NCI-H1436 (cell line): ENCODE measurements around the gene TRIM14.
"Not testable (repeated sequence)": the region's sequence is repeated elsewhere in the genome, so short reads cannot be mapped to it uniquely, and the experiment has no call there.

Experiments
- DNase-seq: peaks from one replicate; lab custom pipeline; 2025; lab: John Stamatoyannopoulos, UW

The TRIM14 gene

DNA sequence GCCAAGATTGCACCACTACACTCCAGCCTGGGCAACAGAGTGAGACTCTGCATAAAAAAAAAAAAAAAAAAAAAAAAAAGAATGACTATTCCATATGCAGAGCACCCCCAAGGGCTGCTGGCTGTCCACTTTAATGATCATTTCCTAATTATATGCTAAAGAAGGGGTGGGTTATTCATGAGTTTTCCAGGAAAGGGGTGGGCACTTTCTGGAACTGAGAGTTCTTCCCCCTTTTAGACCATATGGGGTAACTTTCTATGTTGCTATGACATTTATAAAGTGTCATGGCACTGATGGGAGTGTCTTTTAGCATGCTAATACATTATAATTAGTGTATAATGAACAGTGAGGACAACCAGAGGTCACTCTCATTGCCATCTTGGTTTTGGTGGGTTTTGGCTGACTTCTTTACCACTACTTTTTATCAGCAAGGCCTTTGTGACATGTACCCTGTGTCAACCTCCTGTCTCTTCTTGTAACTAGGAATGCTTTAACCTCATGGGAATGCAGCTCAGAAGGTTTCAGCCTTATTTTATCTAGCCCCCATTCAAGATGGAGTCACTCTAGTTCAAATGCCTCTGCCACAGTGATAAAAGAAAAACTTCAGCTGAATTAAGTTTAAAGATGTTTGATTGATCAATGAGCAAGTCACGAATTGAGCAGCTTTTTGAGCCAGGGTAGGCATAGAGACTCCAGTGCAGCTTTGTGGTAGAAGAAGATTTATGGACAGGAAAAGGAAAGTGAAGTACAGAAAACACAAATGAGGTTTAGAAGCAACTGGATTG is 69.5 kb downstream of the TRIM14 start:
- DNase-seq, result no peak

DNA sequence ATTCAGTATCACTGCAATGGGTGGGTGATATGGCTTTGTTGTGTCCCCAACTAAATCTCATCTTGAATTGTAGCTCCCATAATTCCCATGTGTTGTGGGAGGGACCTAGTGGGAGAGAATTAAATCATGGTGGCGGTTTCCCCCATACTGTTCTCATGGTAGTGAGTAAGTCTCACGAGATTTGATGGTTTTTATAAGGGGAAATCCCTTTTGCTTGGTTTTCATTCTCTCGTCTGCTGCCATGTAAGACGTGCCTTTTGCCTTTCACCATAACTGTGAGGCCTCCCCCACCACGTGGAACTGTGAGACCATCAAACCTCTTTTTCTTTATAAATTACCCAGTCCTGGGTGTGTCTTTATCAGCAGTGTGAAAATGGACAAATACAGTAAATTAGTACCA is 72.0 kb downstream of the TRIM14 start:
- no peak for DNase-seq

DNA sequence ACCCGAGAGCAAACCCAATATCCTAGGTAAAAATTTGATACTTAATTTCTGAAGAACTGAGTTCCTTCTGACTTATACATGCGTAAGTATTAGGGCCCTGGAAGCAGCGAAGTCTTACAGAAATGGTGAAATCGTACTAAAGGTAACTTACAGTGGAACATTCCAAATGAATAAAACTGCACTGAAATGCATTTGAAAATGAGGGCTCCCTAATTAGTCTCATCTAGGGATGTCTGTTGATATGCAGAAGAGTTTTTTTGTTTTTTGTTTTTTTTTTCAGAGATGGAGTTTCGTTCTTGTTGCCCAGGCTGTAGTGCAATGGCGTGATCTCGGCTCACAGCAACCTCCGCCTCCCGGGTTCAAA is 72.9 kb downstream of the TRIM14 start:
- DNase-seq, result no peak

DNA sequence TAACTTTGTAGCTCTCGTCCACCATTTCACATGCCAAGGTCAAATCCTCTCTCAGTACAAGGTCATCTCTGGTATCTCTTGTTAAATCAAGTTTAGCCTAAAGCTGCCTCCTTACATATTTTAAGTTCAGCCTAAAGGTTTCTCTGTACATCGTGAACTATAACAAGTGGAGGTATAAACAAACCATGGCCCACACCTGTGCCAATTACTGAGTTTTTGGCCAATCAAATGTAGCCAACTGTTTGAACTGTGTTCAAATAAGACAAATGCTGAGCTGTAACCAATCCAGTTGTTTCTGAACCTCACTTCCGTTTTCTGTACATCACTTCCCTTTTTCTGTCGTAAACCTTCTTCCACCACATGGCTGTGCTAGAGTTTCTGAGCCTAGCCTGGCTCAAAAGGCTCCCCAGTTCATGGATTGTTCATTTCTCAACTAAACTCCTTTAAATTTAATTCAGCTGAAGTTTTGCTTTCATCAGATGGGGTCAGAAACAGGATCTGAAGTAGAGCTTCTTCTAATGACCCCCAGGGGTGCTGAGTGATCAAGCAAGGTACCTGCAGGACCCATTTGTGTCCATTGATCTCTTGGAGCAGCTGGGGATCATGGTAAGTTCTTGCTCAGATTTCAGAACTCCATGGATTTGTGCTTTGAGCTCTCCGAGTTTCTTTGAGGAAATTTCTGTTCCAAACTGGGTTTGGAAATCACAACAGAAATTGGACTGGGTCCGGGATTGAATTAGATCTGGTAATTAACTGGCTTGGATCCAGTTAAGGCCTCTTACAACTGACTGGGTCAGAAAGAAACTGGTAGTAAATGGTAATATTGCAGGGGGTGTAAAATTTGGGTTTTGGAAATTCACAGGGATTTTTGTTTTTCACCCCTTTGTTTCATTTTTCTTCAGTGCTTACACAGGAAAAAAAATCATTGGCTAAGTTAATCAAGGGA is 73.5 kb downstream of the TRIM14 start:
- DNase-seq, result no peak

DNA sequence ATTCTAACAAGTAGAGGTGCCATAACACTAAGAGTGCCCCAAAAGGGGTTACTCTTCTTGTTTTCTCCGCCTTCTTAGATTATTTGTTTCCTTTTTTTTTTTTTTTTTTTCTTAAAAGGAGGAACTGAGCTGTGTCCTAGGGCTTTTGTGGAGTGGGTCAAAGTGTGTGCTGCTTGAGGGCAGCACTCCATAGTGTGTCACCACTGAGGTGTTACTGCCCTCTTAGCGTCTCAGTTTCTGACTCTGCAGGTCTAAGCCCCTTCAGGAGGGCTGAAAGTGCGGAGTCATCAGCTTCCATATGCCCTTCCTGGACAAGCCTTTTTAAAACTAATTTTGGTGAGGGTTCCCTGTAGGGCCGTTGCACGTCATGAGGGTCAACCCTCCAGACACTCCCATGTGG is 75.1 kb downstream of the TRIM14 start:
- no peak for DNase-seq

DNA sequence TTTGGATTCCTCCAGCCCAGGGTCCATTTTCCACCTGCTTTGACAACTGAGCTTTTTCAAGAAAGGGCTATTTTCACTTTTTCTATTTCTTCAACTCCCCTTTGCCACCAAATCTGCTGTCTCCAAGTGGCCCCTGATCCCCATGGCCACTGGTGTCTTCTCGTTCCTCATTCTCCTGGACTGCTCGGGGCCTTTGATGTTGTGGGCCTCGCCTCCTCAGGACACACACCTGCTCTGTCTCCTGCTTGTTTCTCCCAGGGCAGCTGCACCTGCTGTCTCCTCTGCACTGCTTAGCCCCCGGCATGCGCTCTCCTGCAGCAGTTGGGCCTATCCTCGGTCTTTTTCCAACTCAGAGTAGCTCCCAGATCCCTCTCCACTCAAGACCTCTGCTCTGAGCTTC is 78.8 kb downstream of the TRIM14 start:
- DNase-seq, result no peak

DNA sequence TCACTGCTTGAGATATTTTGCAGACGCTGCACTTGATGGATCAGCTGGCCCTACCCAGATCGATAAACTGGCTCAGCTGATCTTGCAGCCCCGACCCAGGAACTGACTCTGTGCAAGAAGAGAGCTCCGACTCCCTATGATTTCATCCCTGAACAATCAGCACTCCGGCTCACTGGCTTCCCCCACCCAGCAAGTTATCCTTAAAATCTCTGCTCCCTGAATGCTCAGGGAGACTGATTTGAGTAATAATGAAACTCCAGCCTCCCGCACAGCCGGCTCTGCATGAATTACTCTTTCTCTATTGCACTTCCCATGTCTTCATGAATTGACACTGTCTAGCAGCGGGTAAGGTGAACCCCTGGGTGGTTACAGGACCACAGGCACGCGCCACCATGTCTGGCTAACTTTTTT is 79.4 kb downstream of the TRIM14 start:
- no peak for DNase-seq

DNA sequence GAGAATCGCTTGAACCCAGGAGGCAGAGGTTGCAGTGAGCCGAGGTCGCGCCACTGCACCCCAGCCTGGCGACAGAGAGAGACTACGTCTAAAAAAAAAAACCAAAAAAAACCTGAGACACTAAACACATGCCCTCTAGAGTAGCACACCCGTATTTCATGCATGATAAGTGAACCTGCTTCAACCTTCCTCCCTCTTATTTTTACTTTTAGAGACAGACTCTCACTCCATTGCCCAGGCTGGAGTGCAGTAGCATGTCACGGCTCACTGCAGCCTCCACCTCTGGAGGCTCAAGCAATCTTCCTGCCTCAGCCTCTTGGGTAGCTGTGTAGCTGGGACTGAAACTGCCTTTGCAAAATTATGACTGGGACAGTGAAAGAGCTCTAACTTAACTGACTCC is 80.1 kb downstream of the TRIM14 start:
- DNase-seq, result no peak

DNA sequence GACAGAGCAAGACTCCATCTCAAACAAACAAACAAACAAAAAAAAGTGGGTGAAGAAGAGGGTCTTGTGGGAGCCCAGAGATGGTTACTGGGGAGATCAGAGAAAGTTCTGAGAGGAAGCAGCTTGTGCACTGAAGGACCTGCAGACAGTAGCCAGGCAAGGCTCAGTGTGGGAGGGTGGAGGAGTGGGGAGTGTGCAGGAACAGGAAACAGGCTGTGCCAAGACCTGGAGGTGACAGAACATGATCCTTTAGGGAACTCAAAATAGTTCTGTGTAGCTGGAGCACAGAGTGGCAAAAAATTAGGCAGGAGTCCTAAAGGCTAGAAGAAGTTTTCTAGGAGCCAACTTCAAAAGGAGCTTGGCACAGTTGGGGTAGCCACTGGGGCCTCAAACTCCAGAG is 81.7 kb downstream of the TRIM14 start:
- DNase-seq, result no peak

DNA sequence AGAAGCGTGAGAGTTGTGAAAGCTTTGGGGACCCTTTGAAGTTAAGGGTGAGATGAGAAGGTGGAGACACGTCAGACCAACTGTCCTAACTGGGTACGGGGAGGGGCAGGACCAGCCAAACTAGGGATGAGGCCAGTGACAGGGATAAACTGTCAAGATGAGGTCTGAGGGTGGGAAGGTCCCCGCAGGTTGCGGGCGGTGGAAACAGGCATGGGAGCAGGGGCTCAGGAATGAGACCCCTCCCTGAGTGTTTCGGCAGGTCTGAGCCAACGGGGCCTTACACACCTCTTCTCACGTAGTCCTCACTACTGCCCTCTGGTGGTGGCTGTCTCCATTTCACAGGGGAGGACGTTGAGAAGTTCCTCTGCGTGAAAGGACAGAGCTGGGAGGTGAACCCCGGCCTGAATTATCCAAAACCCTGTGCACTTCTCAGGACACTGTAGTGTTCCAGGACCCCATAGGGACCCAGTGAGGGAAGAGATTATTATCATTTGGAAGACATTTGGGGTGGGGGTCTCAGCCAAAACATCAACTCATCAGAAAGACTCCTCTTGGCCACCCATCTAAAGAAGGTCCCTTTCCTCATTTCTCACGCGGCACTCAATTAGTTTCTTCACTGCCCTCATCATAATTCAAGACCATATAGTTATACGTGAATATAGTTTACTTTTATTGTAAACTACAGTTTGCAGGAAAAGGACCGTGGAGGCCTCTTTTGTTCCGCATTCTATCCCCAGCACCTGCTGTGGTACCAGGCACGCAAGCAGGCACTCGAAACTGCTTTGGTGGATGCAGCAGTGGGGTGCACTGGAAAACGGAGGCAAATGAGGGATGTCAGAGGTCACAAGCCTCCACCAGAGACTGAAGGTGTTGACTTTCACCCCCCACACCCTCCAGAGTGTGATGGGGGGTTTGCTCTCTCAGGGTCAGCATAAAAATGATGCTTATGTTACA is 84.2 kb downstream of the TRIM14 start:
- peak; percentile 85 for DNase-seq

DNA sequence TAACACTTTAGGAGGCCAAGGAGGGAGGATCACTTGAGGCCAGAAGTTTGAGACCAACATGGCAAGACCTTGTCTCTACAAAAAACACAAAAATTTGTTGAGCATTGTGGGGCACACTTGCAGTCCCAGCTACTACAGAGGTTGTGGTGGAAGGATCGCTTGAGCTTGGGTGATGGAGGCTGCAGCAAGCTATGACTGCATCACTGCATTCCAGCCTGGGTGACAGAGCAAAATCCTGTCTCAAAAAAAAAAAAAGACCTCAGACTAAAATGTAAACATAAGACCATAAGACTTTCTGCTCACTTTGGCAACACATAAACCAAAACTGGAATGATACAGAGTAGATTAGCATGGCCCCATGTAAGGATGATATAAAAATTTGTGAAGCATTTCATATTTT is 87.1 kb downstream of the TRIM14 start:
- no peak for DNase-seq

DNA sequence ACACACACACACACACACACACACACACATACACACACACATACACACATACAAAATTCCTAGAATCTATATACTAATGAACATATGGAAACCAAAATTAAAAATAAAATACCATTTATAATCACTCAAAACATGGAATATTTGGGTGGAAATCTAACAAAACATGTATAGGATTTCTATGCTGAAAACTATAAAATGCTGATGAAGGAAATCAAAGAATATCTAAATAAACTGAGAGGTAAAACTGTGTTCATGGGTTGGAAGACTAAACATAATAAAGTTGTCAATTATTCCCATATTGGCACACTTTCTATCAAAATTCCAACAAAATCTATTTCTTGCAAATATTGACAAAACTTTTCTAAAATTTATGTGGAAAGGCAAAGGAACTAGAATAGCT is 87.9 kb downstream of the TRIM14 start:
- DNase-seq, result no peak

DNA sequence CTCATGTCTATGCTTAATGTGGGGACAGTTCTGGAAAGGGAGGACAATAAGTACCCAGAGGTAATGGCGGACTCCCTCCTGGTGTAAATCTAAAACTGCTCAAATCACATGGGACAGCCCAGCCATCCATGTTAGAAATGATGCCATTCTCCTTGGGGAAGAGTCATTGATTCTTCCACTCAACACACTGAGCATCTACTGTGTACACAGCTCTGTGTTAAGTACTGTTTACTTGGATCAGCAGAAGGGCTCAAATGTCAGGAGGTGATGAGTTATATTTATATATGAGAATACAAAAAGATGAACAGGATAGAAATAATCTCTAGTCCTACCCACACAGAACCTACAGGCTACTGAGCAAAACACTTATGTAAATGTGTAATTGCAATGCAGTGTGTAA is 94.3 kb downstream of the TRIM14 start:
- peak; percentile 30 for DNase-seq

DNA sequence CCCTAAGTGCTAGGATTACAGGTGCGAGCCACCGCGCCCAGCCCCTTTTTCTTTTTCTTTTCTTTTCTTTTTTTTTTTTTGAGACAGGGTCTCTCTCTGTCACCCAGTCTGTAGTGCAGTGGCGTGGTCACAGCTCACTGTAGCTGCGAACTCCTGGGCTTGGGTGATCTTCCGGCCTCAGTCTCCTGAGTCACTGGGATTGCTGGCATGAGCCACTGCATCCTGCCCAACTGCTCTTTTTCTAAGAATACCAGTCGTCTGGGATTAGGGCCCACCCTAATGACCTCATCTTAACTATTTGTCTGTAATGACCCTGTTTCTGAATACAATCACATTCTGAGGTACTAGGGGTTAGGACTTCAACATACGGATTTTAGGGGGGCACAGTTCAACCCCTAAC is 96.6 kb downstream of the TRIM14 start:
- DNase-seq, result no peak

DNA sequence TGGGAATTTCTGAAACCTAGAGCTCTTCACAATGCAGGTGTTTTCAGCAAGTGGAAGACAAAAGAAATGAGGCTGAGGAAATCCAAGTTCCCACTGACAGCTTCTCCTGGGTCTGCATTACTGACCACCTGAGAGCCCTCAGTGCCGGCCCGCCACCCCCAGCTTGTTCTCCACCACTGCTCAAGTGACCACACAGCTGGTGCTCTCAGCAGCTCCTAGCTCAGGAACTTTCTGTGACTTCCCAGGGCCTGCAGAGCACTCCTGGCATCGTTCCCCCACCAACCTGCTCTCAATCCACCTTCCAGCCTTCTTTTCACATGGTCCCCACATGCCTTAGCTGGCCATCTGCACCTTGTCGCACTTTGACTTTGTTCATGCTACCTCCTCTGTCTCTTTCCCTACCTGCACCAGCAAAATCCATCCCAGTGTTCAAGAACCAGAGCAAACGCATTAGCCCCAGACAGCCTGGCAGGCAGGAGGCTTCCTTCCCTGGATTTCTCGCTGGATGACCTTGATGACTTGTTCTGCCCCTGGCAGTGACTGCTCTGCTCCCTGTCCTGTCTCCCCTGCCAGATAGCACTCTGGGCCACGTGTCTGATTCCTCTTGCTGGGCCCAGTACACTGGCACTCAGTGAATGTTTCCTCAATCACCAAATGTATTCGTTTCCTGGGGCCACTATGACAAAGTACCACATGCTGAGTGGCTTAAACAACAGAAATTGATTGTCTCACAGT is 97.5 kb downstream of the TRIM14 start:
- no peak for DNase-seq

DNA sequence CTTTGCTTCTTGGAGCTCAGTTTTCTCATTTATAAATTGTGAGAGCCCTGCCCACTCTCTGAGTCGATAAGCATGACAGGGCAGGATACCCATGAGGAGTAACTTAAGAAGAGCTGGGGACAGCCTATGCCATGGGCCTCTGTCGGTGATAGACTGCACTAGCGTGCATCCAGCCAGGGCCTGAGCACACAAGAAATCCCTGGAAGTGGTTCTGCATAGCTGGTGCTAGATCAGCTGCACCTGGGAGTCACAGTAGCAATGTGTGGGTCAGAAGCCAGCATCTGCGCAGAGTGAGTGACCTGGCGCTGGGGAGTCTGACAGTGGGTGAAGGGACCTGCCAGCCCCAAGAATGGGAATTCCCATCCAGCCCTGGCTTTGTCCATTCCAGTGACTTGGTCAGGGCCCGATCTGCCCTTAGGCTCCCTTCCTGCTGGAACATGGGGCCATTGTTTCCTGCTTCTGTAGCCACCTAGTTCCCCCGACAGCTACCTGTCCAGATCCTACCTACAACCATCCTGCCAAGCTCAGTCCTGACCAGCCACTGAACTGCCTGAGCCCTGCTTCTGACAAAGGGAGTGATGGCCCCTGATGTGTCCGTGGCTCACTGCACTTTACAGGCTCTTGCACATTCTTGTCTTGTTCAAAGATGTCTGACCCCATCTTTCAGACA is 98.4 kb downstream of the TRIM14 start:
- DNase-seq, result no peak

DNA sequence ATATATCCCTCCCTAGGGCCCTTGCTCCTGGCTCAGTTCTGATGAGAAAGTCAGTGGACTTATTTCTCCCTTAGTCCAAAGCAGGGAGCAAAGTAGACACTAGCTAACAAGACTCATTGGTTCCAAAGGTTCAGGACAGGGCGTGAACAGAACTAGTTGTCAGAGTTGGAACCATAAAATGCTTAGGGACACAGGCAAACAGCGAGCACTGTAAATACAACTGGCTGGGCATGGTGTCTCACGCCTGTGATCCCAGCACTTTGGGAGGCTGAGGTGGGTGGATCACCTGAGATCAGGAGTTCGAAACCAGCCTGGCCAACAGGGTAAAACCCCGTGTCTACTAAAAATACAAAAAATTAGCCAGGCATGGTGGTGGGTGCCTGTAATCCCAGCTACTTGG is 99.2 kb downstream of the TRIM14 start:
- DNase-seq, result not testable (repeated sequence)
